Ectodermal cell (in vitro differentiated cells): Measurements from ENCODE around the gene NSD1.

Experiments used
- H3K27ac ChIP-seq: 2 replicates; pipeline ENCODE4 v1.7.0; 2013; ENCODE audit warnings: mild to moderate bottlenecking, low read depth, low read length; ENCODE audit not compliant: insufficient read depth, poor library complexity, severe bottlenecking
- H3K27me3 ChIP-seq: 2 replicates; pipeline ENCODE4 v1.7.0; 2013; ENCODE audit warnings: mild to moderate bottlenecking, low read length; ENCODE audit not compliant: insufficient read depth, control insufficient read depth, poor library complexity, severe bottlenecking
- H3K36me3 ChIP-seq: one replicate; pipeline ENCODE4 v1.7.0; 2013; ENCODE audit warnings: low read length; ENCODE audit not compliant: control insufficient read depth, insufficient read depth
- H3K4me1 ChIP-seq: one replicate; pipeline ENCODE4 v1.7.0; 2013; ENCODE audit warnings: low read length; ENCODE audit not compliant: control insufficient read depth, insufficient read depth
- H3K4me3 ChIP-seq: 2 replicates; pipeline ENCODE4 v1.7.0; 2013; ENCODE audit warnings: low read depth, low read length, control low read depth; ENCODE audit not compliant: insufficient read depth
- H3K9me3 ChIP-seq: 2 replicates; pipeline ENCODE4 v1.7.0; 2013; ENCODE audit warnings: mild to moderate bottlenecking, low read length, moderate library complexity; ENCODE audit not compliant: control insufficient read depth
- WGBS, 2 experiments: methylation state at CpG; one replicate each; pipeline ENCODE4 v1.1.7; 2013; ENCODE audit warnings: missing lambda C conversion rate in 2 of 2; 5-methylcytosine and 5-hydroxymethylcytosine counted together

Gene NSD1

GRCh38 chr5:177091232-177091631 lies 42.3 kb upstream of the NSD1 start:
- H3K36me3 ChIP-seq: no peaks in the 10 kb centered on the region
- peaks cover 6% of the 10 kb centered on the region for H3K4me1 ChIP-seq
- no peak overlapping the region for H3K27ac ChIP-seq
- no peaks in the 10 kb centered on the region for H3K9me3 ChIP-seq
- WGBS, 2 experiments: 89 to 93% methylated on average over 3 of the region's 3 CpGs
- peaks cover 9% of the 10 kb centered on the region for H3K27me3 ChIP-seq
- H3K4me3 ChIP-seq: no peak overlapping the region

- Histone ChIP-seq H3K27me3 (peaks cover 3% of the 10 kb centered on the region), H3K27ac (no peak overlapping the region), H3K9me3 (no peaks in the 10 kb centered on the region), H3K4me1 (peaks cover 6% of the 10 kb centered on the region), H3K36me3 (no peaks in the 10 kb centered on the region), H3K4me3 (no peak overlapping the region)
- 95 to 96% methylated on average over 32 of the region's 32 CpGs for WGBS, 2 experiments
Observed at GRCh38 chr5:177092178-177093081, 41.1 kb upstream of the NSD1 start.

- Histone ChIP-seq H3K27ac (no peak overlapping the region), H3K4me1 (peaks cover 8% of the 10 kb centered on the region), H3K4me3 (no peak overlapping the region), H3K9me3 (no peaks in the 10 kb centered on the region), H3K36me3 (no peaks in the 10 kb centered on the region), H3K27me3 (no peaks in the 10 kb centered on the region)
- 95 to 96% methylated on average over 40 of the region's 40 CpGs for WGBS, 2 experiments
Observed at GRCh38 chr5:177093082-177093712, 40.4 kb upstream of the NSD1 start.

GRCh38 chr5:177093803-177094202 lies 39.8 kb upstream of the NSD1 start:
- no peaks in the 10 kb centered on the region for H3K27me3 ChIP-seq
- H3K36me3 ChIP-seq: no peaks in the 10 kb centered on the region
- no peak overlapping the region for H3K27ac ChIP-seq
- no peaks in the 10 kb centered on the region for H3K9me3 ChIP-seq
- H3K4me1 ChIP-seq: peaks cover 14% of the 10 kb centered on the region
- WGBS, 2 experiments: 87 to 94% methylated on average over 5 to 6 of the region's 6 CpGs
- no peak overlapping the region for H3K4me3 ChIP-seq

GRCh38 chr5:177094224-177095087 lies 39.1 kb upstream of the NSD1 start:
- peaks cover 20% of the 10 kb centered on the region for H3K4me1 ChIP-seq

GRCh38 chr5:177095088-177095669 lies 38.4 kb upstream of the NSD1 start:
- 92 to 94% methylated on average over 28 of the region's 28 CpGs for WGBS, 2 experiments
- no peaks in the 10 kb centered on the region for H3K36me3 ChIP-seq
- peaks cover 20% of the 10 kb centered on the region for H3K4me1 ChIP-seq
- no peak overlapping the region for H3K4me3 ChIP-seq
- H3K27ac ChIP-seq: no peak overlapping the region
- H3K27me3 ChIP-seq: no peaks in the 10 kb centered on the region
- no peaks in the 10 kb centered on the region for H3K9me3 ChIP-seq

More at GRCh38 chr5:177094224-177095087, 39.1 kb upstream of the NSD1 start:
- WGBS, 2 experiments: 81 to 85% methylated on average over 12 of the region's 12 CpGs
- Histone ChIP-seq H3K27me3 (no peaks in the 10 kb centered on the region), H3K36me3 (no peaks in the 10 kb centered on the region), H3K4me3 (no peak overlapping the region), H3K9me3 (no peaks in the 10 kb centered on the region), H3K27ac (no peak overlapping the region)

GRCh38 chr5:177096162-177097015 lies 37.2 kb upstream of the NSD1 start:
- H3K27me3 ChIP-seq: no peaks in the 10 kb centered on the region
- H3K4me3 ChIP-seq: no peak overlapping the region
- peaks cover 20% of the 10 kb centered on the region for H3K4me1 ChIP-seq
- 93 to 94% methylated on average over 29 of the region's 29 CpGs for WGBS, 2 experiments
- H3K9me3 ChIP-seq: no peaks in the 10 kb centered on the region
- no peak overlapping the region for H3K27ac ChIP-seq
- H3K36me3 ChIP-seq: no peaks in the 10 kb centered on the region

GRCh38 chr5:177097016-177097985 lies 36.3 kb upstream of the NSD1 start:
- H3K36me3 ChIP-seq: no peaks in the 10 kb centered on the region
- H3K27me3 ChIP-seq: no peaks in the 10 kb centered on the region
- H3K9me3 ChIP-seq: no peaks in the 10 kb centered on the region
- WGBS, 2 experiments: 93 to 94% methylated on average over 30 of the region's 30 CpGs
- H3K27ac ChIP-seq: no peak overlapping the region
- peaks cover 20% of the 10 kb centered on the region for H3K4me1 ChIP-seq
- no peak overlapping the region for H3K4me3 ChIP-seq
